ENCODE results near the gene MVK.

Gene MVK

DNA sequence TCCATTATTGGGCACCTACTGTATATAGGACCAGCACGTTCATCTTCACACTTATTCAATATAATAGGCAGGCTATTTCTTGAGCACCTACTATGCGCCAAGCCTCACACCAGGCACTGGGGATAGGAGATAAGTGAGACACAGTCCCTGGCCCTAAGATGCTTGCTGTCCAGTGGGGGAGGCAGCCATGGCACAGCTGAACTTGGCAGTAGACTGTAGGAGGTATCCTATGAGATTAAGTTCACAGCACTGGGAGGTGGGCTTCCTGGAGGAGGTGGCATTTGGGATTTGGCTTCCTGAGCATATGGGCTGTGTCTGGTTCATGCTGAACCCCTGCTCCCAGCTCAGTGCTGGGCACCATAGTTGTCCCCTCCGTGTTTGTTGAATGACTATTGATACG, 65.1 kb downstream of the MVK start:
- FAIRE-seq = no peak

DNA sequence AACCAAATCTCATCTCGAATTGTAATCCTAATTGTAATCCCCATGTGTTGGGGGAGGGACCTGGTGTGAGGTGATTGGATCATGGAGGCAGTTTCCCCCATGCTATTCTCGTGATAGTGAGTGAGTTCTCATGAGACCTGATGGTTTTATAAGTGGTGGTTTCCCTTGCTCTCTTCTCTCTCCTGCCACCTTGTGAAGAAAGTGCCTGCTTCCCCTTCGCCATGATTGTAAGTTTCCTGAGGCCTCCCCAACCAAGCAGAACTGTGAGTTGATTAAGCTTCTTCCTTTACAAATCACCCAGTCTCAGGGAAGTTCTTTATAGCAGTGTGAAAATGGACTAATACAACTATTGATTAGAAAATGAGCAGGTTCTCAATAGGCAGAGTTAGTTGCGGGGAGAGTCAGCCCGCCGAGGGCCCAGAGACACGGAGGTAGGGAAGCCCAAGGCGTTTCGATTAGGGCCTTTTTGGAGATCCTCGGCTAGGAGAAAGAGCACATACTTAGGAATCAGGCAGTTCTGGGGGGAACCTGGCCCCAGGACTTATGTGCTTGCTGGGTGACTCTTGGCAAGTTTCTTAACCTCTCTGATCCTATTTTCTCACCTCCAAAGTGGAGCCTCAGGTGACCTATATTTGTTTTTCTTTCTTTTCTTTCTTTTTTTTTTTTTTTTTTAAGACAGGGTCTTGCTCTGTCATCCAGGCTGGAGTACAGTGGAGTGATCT, 65.7 kb downstream of the MVK start:
- no peak for FAIRE-seq

DNA sequence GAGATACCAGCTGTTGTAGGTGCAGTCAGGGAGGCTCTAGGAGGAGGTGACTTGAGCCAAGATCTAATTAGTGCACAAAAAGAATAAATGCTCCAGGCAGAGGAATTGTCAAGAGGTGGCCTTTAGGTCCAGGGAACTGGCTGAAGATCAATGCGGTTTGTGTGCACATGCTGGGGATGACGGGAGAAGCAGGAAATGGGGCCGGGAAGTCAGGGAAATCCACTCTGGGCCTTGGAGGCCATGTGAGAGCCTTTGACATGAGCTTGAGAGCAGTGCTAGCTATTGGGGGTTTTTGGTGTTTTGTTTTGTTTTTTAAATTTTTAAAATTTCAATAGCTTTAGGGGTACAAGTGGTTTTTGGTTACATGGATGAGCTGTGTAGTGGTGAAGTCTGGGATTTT, 67.4 kb downstream of the MVK start:
- FAIRE-seq = no peak

DNA sequence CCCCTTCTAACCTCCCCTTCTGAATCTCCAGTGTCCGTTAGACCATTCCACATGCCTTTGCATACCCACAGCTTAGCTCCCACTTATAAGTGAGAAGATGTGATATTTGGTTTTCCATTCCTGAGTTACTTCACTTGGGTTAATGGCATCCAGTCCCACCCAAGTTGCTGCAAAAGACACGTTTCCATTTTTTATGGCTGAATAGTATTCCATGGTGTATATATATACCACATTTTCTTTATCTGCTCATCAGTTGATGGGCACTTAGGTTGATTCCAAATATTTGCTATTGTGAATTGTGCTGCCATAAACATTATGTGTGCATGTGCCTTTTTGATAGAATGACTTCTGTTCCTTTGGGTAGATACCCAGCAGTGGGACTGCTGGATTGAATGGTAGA, 67.8 kb downstream of the MVK start:
- FAIRE-seq = no peak

DNA sequence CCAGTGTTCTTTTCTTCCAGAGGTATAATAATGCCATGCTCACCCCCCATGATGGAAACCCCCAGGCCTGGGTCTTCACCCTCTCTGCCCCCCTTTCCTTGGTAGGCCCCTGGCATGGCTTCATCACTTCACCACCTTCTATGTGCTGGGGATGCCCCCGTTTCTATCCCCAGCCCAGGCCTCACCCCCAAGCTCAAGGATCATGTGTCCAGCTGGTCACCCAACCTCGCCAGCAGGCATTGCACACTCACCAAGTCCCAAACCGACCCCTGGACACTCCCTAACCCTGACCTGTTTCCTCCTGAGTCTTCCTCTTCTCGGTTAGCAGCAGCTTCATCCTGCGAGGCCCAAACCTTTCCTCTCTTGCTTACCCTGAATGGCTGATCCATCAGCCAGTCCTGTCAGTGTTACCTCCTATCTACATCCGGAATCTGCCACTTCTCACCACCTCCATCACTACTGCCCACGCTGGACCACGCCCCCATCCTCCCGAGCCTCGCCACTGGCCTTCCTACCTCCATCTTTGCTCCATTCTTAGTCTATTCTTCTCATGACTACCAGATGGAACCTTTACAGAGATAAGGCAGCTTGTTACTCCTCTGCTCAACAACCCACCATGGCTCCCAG, 69.0 kb downstream of the MVK start:
- FAIRE-seq = no peak

DNA sequence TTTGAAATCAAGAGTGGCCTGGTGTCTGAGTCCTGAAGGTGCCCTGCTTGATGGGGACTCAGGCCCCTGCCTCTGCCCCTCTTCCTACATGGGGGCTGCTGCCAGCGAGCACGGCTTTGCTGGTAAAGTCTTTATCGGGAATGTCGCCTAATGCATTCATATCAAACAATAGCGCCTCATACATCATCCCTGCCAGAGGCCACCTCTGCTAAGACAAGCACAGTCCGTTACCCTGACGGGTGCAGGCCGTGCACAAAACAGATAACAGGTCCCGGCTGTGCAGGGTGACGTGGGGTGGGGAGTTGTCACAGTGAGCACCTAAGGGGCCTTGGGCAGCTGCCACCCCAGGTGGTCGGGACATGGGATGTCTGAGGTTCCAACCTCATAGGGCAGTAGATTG, 71.6 kb downstream of the MVK start:
- no peak for FAIRE-seq

DNA sequence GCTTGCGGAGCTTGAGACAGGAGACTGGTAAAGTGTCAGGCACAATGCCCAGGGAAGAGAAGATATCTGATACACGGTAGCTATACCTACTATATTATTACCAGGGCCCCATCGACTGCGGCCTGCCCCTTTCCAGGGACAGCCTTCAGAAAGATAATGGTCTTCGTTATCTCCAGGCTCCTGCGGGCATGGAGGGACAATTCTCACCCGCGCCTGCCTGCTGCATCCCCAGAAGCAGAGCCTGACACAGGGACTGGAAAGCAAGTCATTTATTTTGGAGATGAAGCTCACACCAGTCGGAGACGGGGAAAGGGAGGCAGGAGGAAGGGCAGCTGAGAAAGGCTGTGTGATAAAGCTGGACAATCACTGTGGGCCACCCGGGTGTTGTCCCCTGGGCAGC, 72.1 kb downstream of the MVK start:
- FAIRE-seq = no peak

All from A204.1 (cell line).